HL-60/S4 treated with phorbol 12-myristate 13-acetate at 8.2 ng/mL for 4 days and 3 days (cell line): ENCODE data around the gene BCL2.

Source experiments
- in situ Hi-C: fragments of 300-500 bp; cut with MboI; formaldehyde crosslinking; loops from 2 replicates; pipeline ENCODE4 v1.15.0; 2022; ENCODE audit warnings: low sequenced_read_pairs

The BCL2 gene

GRCh38 chr18:63329431-63330145 lies 10.0 kb upstream of the BCL2 start:
- in situ Hi-C loops, result loop anchor here (10.0 kb wide), 1 partner anchor 315 kb away; no protein-coding TSS in a partner anchor

GRCh38 chr18:63326011-63326410 lies 6.4 kb upstream of the BCL2 start:
- in situ Hi-C loops, result loop anchor here (10.0 kb wide), 1 partner anchor 311 kb away; no protein-coding TSS in a partner anchor

- in situ Hi-C loops, result loop anchor here (10.0 kb wide), 1 partner anchor 310 kb away; no protein-coding TSS in a partner anchor
Measured at GRCh38 chr18:63325086-63325686, 5.6 kb upstream of the BCL2 start.

GRCh38 chr18:63322908-63323634 lies 3.5 kb upstream of the BCL2 start:
- in situ Hi-C loops, result loop anchor here (10.0 kb wide), 1 partner anchor 308 kb away; no protein-coding TSS in a partner anchor

- in situ Hi-C loops, result loop anchor here (10.0 kb wide), 1 partner anchor 307 kb away; no protein-coding TSS in a partner anchor
Measured at GRCh38 chr18:63322206-63322605, 2.6 kb upstream of the BCL2 start.

- in situ Hi-C loops, result loop anchor here (10.0 kb wide), 1 partner anchor 306 kb away; no protein-coding TSS in a partner anchor
Measured at GRCh38 chr18:63321291-63321690, 1.7 kb upstream of the BCL2 start.

- in situ Hi-C loops, result loop anchor here (10.0 kb wide), 1 partner anchor 306 kb away; no protein-coding TSS in a partner anchor
Measured at GRCh38 chr18:63320975-63321265, 1.4 kb upstream of the BCL2 start.

GRCh38 chr18:63320123-63320974 lies 780 bp upstream of the BCL2 start:
- in situ Hi-C loops, result loop anchor here (10.0 kb wide), 1 partner anchor 306 kb away; no protein-coding TSS in a partner anchor

GRCh38 chr18:63318889-63319382 lies 633 bp downstream of the BCL2 start:
- in situ Hi-C loops, result loop anchor here (10.0 kb wide), 1 partner anchor 184 kb away; no protein-coding TSS in a partner anchor

- in situ Hi-C loops, result loop anchor here (10.0 kb wide), 1 partner anchor 183 kb away; no protein-coding TSS in a partner anchor
Measured at GRCh38 chr18:63317982-63318888, 1.3 kb downstream of the BCL2 start.

GRCh38 chr18:63317556-63317946 lies 2.0 kb downstream of the BCL2 start:
- in situ Hi-C loops, result loop anchor here (10.0 kb wide), 1 partner anchor 183 kb away; no protein-coding TSS in a partner anchor

- in situ Hi-C loops, result loop anchor here (10.0 kb wide), 1 partner anchor 182 kb away; no protein-coding TSS in a partner anchor
Measured at GRCh38 chr18:63316612-63317555, 2.7 kb downstream of the BCL2 start.

GRCh38 chr18:63315876-63316275 lies 3.7 kb downstream of the BCL2 start:
- in situ Hi-C loops, result loop anchor here (10.0 kb wide), 1 partner anchor 181 kb away; no protein-coding TSS in a partner anchor

GRCh38 chr18:63315131-63315662 lies 4.4 kb downstream of the BCL2 start:
- in situ Hi-C loops, result loop anchor here (10.0 kb wide), 1 partner anchor 180 kb away; no protein-coding TSS in a partner anchor

- in situ Hi-C loops, result loop anchor here (10.0 kb wide), 1 partner anchor 179 kb away; no protein-coding TSS in a partner anchor
Measured at GRCh38 chr18:63314062-63314790, 5.3 kb downstream of the BCL2 start.

GRCh38 chr18:63313396-63313917 lies 6.1 kb downstream of the BCL2 start:
- in situ Hi-C loops, result loop anchor here (10.0 kb wide), 1 partner anchor 179 kb away; no protein-coding TSS in a partner anchor
